Epidermal melanocyte (primary cell): ENCODE data around the gene TEX14.
"Not testable (repeated sequence)": the region's sequence is repeated elsewhere in the genome, so short reads cannot be mapped to it uniquely, and the experiment has no call there.

Source experiments
- DNase-seq: peaks from one replicate; pipeline ENCODE4 v3.0.0; 2011; ENCODE audit warnings: low spot score; ENCODE audit not compliant: insufficient read length

The TEX14 gene

DNA sequence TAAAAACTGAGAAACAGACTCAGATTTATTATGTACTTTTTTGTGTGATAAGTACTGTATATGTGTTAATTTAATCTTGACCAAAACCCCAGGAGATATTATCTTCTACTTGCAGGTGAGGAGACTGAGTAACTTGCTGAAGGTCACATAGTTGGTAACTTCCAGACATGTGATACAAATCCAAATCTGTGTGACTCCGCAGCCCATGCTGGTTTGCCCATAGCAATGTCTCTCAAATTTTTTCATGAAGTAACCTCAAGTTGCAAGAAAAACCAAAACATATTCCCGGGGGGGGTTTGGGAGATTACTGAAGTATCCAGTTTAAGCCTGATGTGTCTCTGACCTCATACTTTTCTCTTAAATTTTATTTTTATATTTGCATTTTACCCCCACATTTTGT lies 3.3 kb downstream of the TEX14 start:
- no peak for DNase-seq

DNA sequence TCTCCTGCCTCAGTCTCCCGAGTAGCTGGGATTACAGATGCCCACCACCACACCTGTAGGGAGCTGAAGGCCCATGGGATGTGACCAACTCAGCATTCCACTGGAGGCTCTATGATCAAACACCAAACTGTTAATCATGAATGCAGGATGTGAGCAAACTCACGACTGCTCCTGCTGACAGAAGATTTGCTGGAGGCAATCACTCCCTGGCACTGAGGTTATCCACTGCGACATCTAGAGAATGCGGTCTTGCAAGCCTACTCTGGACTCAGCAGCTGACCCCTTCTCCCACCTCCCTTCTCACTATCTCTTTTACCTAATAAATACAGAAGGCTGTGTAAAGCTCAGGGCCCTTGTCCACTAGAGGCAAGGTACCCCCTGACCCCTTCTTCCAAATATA lies 4.9 kb downstream of the TEX14 start:
- DNase-seq, result no peak

DNA sequence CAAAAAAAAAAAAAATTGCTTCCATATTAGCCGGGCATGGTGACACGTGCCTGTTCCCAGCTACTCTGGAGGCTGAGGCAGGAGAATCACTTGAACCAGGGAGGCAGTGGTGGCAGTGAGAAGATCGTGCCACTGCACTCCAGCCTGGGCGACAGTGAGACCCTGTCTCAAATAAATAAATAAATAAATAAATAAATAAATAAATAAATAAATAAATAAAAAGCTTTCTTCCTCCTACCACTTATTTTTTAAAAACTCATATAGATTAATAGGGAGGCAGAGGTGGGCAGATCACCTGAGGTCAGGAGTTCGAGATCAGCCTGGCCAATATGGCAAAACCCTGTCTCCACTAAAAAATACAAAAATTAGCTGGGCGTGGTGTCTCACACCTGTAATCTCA lies 7.4 kb downstream of the TEX14 start:
- not testable (repeated sequence) for DNase-seq

DNA sequence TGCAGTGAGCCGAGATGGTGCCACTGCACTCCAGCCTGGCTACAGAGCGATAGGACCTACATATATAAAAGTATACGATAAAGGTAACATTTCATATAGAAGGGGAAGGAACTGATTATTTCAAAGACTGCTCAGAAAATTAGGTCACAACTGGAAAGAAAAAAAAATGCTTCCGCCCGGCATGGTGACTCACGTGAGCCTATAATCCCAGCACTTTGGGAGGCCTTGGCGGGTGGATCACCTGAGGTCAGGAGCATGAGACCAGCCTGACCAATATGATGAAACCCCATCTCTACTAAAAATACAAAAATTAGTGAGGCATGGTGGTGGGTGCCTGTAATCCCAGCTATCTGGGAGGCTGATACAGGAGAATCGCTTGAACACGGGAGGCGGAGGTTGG lies 7.8 kb downstream of the TEX14 start:
- no peak for DNase-seq

DNA sequence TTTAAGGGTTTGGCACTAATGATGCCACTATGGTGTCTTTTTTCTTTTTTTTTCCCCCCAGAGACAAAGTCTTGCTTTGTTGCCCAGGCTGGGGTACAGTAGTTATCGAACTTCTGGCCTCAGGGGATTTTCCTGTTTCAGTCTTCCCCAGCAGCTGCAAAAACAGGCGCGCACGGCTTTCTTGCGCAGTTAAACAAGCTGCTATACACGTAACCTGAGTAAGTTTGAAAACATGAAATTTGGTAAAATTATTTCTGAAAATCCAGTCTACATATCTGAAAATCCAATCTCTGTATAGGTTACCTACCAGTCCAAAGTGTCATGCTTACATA lies 11.8 kb downstream of the TEX14 start:
- DNase-seq, result peak; percentile 54

DNA sequence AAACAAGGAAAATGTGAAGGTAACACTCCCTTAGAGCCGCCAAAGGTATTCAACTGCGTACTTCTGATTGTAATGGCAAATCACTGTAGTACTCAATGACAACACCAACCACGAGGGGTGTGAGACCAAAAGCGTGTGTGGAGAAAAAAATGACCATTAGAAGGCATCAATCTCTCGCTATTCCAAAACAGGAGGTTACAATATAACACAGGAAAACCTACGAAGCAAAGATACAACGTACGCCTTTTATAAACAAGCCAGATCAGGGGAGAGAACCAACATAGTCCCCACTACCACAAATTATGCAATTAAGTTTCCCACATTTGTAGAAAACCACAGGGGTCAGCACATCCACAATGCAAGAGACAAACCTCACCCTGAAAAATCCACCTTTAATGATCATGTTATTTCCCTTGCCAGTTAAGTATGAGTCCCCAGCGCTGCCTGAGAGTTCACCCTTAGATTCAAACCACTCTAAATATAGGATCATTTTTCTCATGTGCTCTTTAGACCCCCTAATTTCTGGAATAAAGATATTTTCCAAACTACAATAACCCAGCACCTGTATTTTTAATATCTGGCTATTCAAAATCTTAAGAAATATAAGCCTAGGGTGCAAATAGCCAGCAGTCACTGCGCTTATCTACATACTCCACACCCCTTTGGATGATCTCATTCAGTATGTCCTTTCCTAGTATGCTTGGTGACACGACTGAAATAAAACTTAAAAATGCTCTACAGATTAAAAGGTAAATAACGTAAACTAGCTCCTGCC lies 12.4 kb downstream of the TEX14 start:
- no peak for DNase-seq

DNA sequence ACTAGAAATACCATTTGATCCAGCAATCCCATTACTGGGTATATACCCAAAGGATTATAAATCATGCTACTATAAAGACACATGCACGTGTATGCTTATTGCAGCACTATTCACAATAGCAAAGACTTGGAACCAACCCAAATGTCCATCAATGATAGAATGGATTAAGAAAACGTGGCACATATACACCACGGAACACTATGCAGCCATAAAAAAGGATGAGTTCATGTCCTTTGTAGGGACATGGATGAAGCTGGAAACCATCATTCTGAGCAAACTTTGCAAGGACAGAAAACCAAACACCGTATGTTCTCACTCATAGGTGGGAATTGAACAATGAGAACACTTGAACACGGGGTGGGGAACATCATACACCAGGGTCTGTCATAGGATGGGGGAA lies 13.6 kb downstream of the TEX14 start:
- DNase-seq, result not testable (repeated sequence)

DNA sequence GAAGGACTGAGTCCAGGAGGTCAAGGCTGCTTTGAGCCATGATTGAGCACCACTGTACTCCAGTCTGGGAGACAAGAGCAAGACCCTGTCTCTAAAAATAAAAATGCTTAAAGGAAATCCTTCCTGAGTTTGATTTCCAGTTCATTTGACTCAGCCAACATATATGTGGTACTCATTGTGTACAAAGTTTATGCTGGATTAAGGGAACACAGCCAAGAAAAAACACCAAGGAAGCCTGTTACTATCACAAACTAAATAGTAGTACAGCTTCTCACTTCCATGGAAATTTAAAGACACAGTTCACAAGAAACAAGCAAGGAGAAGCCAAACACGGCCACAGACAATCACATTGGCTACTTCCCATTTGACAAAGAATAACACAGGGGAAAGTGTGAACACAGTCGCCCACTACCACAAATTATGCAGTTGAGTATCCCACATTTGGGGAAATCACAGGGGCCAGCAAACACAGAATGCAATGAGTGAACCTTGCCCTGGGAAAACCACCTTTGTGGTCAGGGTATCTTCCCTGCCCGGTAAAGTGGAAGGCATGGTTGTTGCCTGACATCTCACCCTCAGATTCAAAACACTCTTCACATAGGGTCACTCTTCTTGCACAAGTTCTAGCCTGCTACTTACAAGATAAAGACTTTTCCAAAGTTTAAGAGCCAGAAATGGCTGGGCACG lies 14.5 kb downstream of the TEX14 start:
- no peak for DNase-seq

DNA sequence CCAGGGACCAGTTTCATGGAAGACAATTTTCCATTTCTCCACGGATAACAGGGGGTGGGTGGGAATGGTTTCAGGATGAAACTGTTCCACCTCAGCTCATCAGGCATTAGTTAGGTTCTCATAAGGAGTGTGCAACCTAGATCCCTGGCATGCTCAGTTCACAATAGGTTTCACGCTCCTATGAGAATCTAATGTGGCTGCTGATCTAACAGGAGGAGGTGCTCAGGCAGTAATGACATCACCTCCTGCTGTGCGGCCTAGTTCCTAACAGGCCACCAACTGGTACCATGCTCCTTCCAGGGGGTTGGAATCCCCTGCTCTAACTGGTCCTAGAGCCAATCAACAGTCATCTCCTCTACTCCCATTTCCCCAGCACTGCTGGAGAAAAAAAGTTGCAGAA lies 19.9 kb downstream of the TEX14 start:
- DNase-seq, result no peak

DNA sequence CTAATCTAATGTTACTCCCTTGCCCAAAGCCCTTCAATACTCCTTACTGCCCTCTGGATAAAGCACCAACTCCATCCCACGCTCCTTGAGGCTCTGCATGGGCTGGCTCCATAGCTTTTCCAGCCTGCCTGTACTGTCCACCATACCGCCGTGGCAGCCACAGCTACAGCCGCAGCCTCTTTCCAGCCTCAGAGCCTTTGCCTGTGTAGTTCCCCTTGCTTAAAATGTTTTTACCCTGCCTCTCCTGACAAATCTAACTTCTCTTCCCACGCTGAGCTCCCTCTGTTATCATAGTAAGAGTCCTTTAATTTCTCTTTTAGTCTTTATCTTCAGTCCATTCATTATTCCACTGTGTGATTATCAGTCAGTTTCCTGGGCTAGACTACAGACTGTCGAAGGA lies 22.0 kb downstream of the TEX14 start:
- no peak for DNase-seq

DNA sequence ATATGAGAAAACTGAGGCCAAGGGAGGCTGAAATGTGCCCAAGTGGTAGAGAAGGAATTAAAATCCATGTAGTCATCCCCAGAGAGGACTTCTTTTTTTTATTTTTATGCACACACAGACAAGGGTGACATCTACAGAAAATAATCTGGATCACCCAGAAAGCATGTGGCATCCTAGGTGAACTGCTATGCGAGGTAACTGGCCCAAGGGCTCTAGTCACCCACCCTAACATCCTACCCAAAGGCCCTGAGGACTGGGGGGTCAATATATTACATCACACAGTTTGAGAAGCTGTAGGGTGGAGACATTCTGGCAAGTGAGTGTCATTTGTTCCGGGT lies 23.3 kb downstream of the TEX14 start:
- DNase-seq, result no peak

DNA sequence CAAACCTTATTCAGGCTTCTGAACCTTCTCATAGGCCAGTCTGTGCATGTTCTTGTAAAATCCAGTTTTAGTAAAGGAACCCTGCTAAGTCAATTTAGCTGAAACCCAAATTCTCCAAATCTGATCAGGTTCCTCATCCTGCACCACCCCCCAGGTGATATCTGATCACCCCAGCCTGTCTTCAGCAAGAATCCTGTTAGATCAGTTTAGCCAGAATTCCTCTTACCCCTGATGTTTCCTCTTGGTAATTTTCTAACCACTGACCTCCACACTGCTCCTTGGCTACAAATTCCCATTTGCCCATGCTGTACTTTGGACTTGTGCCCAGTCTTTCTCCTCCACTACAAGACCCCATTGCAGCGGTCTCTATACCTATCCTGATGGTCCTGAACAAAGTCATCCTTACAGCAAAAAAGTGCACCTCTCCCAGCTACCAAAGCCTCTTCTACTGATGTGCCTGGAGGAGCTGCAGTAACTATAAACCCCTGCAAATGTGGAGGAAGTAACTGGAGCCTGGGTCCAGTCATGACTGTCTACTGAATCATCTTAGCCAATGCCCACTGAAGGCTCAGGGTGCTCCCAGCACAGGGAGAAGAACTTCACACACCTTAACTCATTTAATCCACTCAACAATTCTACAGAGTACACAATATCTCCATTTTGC lies 23.8 kb downstream of the TEX14 start:
- DNase-seq, result no peak

DNA sequence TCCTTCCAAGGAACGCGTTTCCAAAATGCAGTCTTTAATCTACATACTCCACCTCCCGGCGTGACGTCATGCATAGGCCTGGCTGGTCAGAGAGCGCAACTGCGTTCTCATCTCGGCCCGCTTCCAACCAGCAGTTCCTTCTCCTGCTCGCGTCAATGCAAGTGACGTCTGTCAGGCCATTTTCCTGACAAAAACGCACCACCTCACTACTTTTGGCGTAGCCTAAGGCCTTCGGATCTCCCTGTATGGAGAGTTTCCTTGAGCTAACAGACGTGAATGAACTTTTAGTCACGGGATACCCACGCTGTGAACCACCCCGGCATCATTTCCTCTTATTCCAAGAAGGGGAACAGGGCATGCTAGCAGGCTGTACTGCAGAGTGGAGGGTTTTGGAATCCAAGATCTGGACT lies 25.0 kb downstream of the TEX14 start:
- peak; percentile 26 for DNase-seq

DNA sequence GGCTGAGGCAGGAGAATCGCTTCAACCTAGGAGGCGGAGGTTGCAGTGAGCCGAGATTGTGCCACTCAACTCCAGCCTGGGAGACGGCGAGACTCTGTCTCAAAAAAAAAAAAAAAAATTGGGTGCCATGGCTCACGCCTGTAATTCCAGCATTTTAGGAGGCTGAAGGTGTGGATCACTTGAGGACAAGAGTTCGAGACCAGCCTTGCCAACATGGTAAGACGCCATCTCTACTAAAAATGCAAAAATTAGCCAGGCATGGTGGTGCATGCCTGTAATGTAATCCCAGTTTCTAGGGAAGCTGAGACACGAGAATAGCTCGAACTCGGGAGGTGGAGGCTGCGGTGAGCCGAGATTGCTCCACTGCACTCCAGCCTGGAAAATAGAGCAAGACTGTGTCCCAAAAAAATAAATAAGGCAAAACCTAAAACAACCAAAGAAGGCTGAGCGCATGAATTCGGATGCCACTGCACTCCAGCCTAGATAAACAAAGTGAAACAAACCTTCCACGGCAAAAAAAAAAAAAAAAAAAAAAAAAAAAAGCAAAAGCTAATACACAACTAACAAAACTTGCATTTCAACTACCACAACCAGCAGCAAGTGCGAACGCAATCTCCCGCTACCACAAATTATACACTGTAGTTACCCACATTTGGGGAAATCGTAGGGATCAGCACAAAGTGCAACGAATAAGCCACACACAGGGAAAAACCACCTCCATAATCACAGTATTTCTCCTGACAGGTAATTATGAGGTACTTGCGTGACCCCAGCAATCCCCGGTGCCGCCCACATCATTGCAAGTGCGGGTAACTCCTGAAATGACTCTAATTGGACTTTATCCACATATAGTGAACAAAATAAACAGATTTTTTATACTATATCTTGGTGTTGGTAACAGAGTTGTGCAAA lies 25.6 kb downstream of the TEX14 start:
- no peak for DNase-seq

DNA sequence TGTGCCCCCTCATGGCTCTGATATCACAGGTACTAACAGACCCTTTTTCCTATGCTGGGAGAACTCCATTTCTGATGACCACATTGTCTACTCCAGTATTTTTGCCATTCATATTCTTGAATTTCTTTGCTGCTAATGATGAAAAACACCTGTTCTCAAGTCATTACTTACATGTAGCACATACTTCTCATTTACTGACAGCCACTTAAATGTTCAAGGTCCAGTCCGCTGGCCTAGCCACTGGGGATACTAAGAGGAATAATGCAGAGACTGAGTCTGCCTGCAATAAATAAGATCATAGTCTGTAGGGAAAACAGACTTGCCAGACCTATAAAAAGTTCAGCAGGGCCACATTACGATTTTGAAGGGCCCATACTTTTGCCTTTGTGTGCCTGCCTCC lies 27.5 kb downstream of the TEX14 start:
- DNase-seq, result no peak

DNA sequence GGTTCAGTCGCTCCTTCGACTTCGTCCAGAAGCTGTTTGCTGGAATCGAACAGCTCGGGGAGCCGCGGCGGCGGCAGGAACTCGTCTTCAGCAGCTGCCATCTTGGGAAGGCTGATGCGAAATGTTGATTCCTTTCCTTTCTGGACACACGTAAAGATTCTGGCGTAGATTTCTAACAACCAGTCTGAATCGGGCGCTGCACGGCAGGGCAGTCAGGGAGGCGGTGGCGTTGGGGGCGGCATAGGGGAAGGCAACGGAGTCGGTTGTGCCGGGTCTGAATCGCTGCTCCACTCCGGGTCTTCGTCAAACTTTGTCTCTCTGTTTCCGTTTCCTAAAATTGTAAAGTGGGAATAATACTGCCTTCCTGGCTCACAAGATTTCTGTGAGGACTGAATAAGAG lies 30.3 kb downstream of the TEX14 start:
- DNase-seq, result no peak

DNA sequence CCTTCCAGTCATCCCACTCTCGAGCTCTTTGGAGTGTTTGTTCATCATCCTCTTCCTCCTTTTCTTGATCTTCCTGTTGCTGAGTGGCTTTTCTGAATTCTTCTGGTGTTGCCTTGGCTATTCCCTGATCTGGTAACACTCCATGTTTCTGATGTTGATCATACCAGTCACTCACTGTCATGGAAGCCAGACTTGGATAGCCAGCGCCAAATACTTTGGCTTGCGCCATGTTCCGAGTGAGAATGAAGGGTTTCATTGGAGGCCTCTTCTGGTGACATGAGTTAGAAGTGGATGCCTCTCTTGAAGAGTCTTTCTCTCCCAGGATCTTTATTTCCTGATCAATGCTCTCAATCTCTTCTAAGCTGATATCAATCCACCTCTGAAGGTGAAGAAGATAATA lies 31.2 kb downstream of the TEX14 start:
- DNase-seq, result no peak

DNA sequence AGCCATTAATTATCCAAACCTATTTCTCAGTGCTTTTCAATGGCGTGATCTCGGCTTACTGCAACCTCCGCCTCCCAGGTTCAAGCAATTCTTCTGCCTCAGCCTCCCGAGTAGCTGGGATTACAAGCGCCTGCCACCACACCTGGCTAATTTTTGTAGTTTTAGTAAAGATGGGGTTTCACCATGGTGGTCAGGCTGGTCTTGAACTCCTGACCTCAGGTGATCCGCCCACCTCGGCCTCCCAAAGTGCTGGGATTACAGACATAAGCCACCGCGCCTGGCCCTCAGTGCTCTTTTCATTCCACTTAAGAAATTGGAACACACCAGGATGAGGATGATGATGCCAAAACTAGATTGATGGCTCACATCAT lies 32.1 kb downstream of the TEX14 start:
- DNase-seq, result not testable (repeated sequence)

DNA sequence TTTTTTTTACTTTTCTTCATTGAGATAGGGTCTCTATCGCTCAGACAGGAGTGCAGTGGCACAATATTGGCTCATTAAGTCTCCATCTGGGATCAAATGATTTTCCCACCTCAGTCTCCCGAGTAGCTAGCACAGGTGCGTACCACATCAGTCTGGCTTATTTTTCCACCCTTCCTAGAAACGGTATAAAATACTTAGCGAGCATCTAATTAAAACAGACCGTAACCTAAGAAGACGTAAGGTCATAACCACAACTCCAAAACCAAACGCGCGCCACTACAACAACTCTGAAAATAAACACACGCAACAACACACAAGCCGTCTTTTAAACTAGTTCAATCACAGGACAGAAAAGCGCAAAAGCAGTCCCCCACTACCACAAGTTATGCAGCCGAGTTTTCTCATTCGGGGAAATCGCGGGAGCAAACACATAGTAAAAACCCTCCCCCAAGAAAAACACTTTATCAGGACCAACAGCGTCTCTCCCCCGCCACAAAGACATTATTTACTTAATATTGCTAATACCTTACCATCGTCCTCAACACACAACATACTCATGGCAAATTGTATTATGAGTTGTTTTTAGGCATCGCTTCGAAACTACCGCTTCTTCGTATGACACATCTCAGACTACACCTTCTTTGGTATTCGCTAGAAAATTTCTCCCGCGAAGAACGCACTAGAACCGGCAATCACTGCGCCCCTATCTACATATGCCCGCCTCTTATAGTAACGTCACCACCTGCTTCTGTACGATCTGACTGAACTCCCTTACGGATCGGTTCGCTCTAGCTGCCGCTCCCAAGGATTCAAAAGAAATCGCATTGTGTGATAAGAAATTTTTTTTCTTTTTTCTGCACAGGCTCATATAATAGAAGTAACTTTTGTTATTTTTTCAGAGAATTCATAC lies 32.8 kb downstream of the TEX14 start:
- peak; percentile 82 for DNase-seq

DNA sequence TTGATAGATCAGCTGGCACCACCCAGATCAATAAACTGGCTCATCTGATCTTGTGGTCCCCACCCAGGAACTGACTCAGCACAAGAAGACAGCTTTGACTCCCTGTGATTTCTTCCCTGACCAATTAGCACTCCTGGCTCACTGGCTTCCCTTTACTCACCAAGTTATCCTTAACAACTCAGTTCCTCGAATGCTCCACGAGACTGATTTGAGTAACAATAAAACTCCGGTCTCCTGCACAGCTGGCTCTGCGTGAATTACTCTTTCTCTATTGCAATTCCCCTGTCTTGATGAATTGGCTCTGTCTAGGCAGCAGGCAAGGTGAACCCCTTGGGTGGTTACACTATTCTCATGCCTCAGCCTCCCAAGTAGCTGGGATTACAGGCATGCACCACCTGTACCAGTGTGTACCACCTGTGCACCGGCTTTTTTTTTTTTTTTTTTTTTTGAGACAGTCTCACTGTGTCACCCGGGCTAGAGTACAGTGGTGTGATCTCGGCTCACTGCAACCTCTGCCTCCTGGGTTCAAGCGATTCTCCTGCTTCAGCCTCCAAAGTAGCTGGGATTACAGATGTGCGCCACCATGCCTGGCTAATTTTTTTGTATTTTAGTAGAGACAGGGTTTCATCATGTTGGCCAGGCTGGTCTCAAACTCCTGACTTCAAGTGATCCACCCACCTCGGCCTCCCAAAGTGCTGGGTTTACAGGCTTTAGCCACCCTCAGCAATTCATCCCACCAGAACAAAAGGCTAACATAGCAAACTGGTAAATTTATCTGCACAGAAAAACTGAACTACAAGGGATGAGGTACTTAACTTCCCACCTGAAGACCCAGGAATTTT lies 33.7 kb downstream of the TEX14 start:
- not testable (repeated sequence) for DNase-seq
